CD8-positive, alpha-beta memory T cell (primary cell): Measurements from ENCODE around the gene PTPRJ. TPM values are rescaled to one million over a fixed set of nuclear protein-coding genes. Genes with fewer than 3 reads are reported as not detected.

Source experiments
- CTCF ChIA-PET: fragments of 350-600 bp; sonication (Branson Sonifier 250); formaldehyde crosslinking; loops from one replicate; lab custom pipeline; 2021; ENCODE audit warnings: antibody characterized with exemption; lab: Charles Lee
- POLR2A ChIA-PET: fragments of 350-600 bp; sonication (Branson Sonifier 250); formaldehyde crosslinking; loops from one replicate; lab custom pipeline; 2021; ENCODE audit warnings: antibody characterized with exemption; lab: Charles Lee
- DNase-seq, 5 donors: peaks; one replicate each; pipeline versions ENCODE4 v3.0.0 to v3.0.0-alpha.2; 2020 to 2022; ENCODE audit warnings: mixed read lengths in 1 of 5
- H3K27ac ChIP-seq: one replicate; pipeline ENCODE4 v1.7.0; 2013; ENCODE audit warnings: low read depth, mild to moderate bottlenecking, low read length, moderate library complexity
- H3K27me3 ChIP-seq: 2 replicates; pipeline ENCODE4 v1.7.0; 2013; ENCODE audit warnings: low read length, mild to moderate bottlenecking; ENCODE audit not compliant: insufficient read depth, poor library complexity, severe bottlenecking
- H3K36me3 ChIP-seq: 2 replicates; pipeline ENCODE4 v1.7.0; 2013; ENCODE audit warnings: mild to moderate bottlenecking, low read length, moderate library complexity; ENCODE audit not compliant: insufficient read depth
- H3K4me1 ChIP-seq: 2 replicates; pipeline ENCODE4 v1.7.0; 2013; ENCODE audit warnings: mild to moderate bottlenecking, low read length, moderate library complexity; ENCODE audit not compliant: insufficient read depth
- H3K4me3 ChIP-seq: 2 replicates; pipeline ENCODE4 v1.7.0; 2013; ENCODE audit warnings: mild to moderate bottlenecking, low read length
- H3K9me3 ChIP-seq: 2 replicates; pipeline ENCODE4 v1.7.0; 2013; ENCODE audit warnings: mild to moderate bottlenecking, low read length
- H3K27ac Mint-ChIP-seq, 8 donors: one replicate each; pipeline ENCODE4 v1.8.0; 2020 to 2021; ENCODE audit warnings: mixed read lengths in 8 of 8, mild to moderate bottlenecking in 6 of 8, inconsistent platforms in 3 of 8, moderate library complexity in 3 of 8
- H3K27me3 Mint-ChIP-seq, 2 donors: one replicate each; pipeline ENCODE4 v1.8.0; 2020 to 2021; ENCODE audit warnings: mixed read lengths in 2 of 2, mild to moderate bottlenecking in 1 of 2, moderate library complexity in 1 of 2
- H3K36me3 Mint-ChIP-seq, 3 donors: one replicate each; pipeline ENCODE4 v1.8.0; 2020 to 2021; ENCODE audit warnings: mixed read lengths in 3 of 3, inconsistent platforms in 1 of 3, mild to moderate bottlenecking in 1 of 3
- H3K4me1 Mint-ChIP-seq, 3 donors: one replicate each; pipeline ENCODE4 v1.8.0; 2020 to 2021; ENCODE audit warnings: mixed read lengths in 3 of 3, inconsistent platforms in 1 of 3, mild to moderate bottlenecking in 1 of 3
- H3K4me3 Mint-ChIP-seq, 7 donors: one replicate each; pipeline ENCODE4 v1.8.0; 2020 to 2021; ENCODE audit warnings: mixed read lengths in 7 of 7, mild to moderate bottlenecking in 6 of 7, moderate library complexity in 4 of 7, inconsistent platforms in 2 of 7
- H3K9me3 Mint-ChIP-seq, 5 donors: one replicate each; pipeline ENCODE4 v1.8.0; 2020 to 2022; ENCODE audit warnings: mixed read lengths in 5 of 5, mild to moderate bottlenecking in 3 of 5, moderate library complexity in 2 of 5, inconsistent platforms in 1 of 5
- polyA plus RNA-seq: library from polyadenylated mRNA; unstranded; fragments of 300-500 nt; fragmentation: Illumina TruSeq; gene quantifications from one replicate; pipeline ENCODE4 v1.2.3, GENCODE V29; 2021
- total RNA-seq, 2 experiments: library from RNA; stranded (reverse); gene quantifications; one replicate each; pipeline ENCODE4 v1.2.3, GENCODE V29; 2021

Gene PTPRJ
- total and polyA plus RNA-seq, 3 experiments from 2014 or later = 16.0 to 25.6 (median 25.1) TPM

DNA sequence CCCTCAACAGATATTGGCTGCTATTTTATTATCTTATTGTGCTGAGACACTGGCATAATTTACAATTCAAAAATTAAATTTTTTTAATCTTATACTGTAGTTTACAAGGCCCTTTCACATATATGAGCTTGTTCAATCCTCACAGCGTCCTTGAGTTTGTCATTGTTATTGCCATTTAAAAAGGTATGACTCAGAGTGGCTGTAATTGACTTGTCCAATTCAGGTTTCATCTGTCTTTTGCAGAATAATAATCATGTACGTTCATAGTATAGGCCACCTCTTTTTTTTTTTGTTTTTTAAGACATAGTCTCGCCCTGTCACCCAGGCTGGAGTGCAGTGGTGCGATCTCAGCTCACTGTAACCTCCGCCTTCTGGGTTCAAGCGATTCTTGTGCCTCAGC, 11.5 kb downstream of the PTPRJ start:
- H3K27me3 ChIP-seq = no peaks in the 10 kb centered on the region
- DNase-seq = no peak
- no peaks in the 10 kb centered on the region for H3K9me3 Mint-ChIP-seq
- no peaks in the 10 kb centered on the region for H3K27me3 Mint-ChIP-seq
- no peaks in the 10 kb centered on the region for H3K36me3 ChIP-seq
- H3K4me3 Mint-ChIP-seq = peak overlapping the region in 3 of 7 donors; percentile 70 to 76 (median 75)
- H3K9me3 ChIP-seq = no peaks in the 10 kb centered on the region
- peaks cover 39 to 78% (median 65%) of the 10 kb centered on the region in 3 donors for H3K4me1 Mint-ChIP-seq
- no peak overlapping the region for H3K4me3 ChIP-seq
- H3K27ac Mint-ChIP-seq = peak overlapping the region in 4 of 8 donors; percentile 52 to 97 (median 84)
- CTCF ChIA-PET = no interaction called here
- POLR2A ChIA-PET = no interaction called here
- H3K36me3 Mint-ChIP-seq = peaks cover 0 to 6% (median 2%) of the 10 kb centered on the region in 3 donors
- H3K27ac ChIP-seq = no peak overlapping the region
- peaks cover 38% of the 10 kb centered on the region for H3K4me1 ChIP-seq

DNA sequence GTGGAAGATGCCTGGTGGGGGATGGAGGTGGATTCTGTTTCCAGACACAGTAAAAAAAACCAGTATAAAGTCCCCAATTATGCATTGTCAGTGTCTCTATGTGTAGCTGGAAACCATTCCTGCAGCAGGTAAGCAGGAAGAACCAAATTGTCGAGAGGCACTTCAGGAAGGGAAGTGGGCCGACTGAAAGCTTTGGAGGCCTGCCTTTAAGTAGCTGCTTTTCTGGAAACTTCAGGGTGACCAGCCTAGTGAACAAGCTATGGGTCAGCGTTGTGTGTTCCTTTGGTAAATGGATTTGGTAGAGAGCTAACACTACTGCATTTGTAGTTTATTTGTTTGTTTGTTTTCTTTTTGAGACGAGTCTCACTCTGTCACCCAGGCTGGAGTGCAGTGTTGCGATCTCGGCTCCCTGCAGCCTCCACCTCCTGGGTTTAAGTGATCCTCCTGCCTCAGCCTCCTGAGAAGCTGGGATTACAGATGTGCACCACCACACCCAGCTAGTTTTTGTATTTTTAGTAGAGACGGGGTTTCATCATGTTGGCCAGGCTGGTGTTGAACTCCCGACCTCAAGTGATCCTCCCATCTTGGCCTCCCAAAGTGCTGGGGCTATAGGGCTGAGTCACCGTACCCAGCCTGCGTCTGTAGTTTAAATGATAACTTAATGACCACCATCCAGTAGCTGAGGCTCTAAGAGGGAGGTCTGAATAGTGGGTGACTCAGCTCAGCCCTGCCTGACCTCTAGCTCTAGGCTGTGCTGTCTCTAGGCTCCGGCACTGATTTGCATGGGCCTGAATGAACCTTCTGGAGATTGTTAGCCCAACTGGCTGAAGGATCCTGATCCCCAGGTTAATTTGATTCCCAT, 12.8 kb downstream of the PTPRJ start:
- Histone ChIP-seq H3K27me3 (no peaks in the 10 kb centered on the region), H3K36me3 (no peaks in the 10 kb centered on the region), H3K27ac (no peak overlapping the region), H3K9me3 (no peaks in the 10 kb centered on the region), H3K4me3 (no peak overlapping the region), H3K4me1 (peaks cover 46% of the 10 kb centered on the region)
- ChIA-PET CTCF (interaction anchor here (1.2 kb wide), 1 partner anchor 8 kb away, joined by 4 read pairs; no protein-coding TSS in a partner anchor), POLR2A (no interaction called here)
- DNase-seq = no peak
- Mint-ChIP-seq H3K27ac (peak overlapping the region in 6 of 8 donors; percentile 7 to 83 (median 70)), H3K9me3 (no peaks in the 10 kb centered on the region), H3K36me3 (peaks cover 0 to 9% (median 0%) of the 10 kb centered on the region in 3 donors), H3K27me3 (no peaks in the 10 kb centered on the region), H3K4me3 (peak overlapping the region in 1 of 7 donors; percentile 63), H3K4me1 (peaks cover 40 to 80% (median 66%) of the 10 kb centered on the region in 3 donors)

DNA sequence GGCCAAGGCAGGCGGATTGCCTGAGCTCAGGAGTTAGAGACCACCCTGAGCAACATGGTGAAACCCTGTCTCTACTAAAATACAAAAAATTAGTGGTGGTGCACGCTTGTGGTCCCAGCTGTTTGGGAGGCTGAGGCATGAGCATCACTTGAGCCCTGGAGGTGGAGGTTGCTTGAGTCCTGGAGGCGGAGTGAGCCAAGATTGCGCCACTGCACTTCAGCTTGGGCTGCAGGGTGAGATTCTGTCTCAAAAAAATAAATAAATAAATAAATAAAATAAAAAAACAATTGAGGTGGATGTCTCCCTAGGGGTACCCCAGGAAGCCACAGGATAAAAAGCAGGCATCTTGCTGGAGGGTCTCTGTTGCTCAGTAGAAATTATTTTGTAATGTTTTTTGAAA, 14.1 kb downstream of the PTPRJ start:
- peak overlapping the region in 1 of 8 donors; percentile 74 for H3K27ac Mint-ChIP-seq
- H3K9me3 Mint-ChIP-seq = no peaks in the 10 kb centered on the region
- no peaks in the 10 kb centered on the region for H3K9me3 ChIP-seq
- no peak for DNase-seq
- CTCF ChIA-PET = interaction anchor here (0.7 kb wide), 1 partner anchor 60 kb away, joined by 3 read pairs; no protein-coding TSS in a partner anchor
- no peak overlapping the region for H3K4me3 Mint-ChIP-seq
- H3K4me1 Mint-ChIP-seq = peaks cover 49 to 85% (median 73%) of the 10 kb centered on the region in 3 donors
- H3K36me3 Mint-ChIP-seq = peaks cover 0 to 7% (median 0%) of the 10 kb centered on the region in 3 donors
- H3K27ac ChIP-seq = no peak overlapping the region
- no peaks in the 10 kb centered on the region for H3K27me3 Mint-ChIP-seq
- no peak overlapping the region for H3K4me3 ChIP-seq
- peaks cover 57% of the 10 kb centered on the region for H3K4me1 ChIP-seq
- H3K27me3 ChIP-seq = no peaks in the 10 kb centered on the region
- no peaks in the 10 kb centered on the region for H3K36me3 ChIP-seq
- POLR2A ChIA-PET = no interaction called here

DNA sequence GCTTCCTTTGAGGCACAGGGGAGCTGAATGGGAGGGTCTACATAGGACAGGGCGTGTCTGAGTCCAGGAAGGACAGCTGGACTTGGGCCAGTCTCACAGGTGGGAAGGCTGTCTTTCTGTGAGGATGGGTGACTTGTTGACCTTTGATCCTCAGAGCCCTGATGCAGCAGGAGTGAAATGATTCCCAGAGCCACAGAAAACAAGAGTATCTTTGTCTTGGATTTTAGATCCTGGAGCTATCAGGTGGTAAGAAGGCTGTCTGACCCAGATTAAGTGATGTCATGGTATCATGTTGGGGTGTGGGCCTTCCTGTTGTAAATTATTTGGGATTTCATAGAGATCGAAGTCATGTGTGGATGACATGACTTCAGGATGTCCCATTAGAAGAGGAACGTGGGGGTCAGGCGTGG, 15.0 kb downstream of the PTPRJ start:
- Mint-ChIP-seq H3K4me1 (peaks cover 50 to 85% (median 73%) of the 10 kb centered on the region in 3 donors), H3K9me3 (no peaks in the 10 kb centered on the region), H3K36me3 (peaks cover 0 to 5% (median 0%) of the 10 kb centered on the region in 3 donors), H3K27me3 (no peaks in the 10 kb centered on the region), H3K27ac (peak overlapping the region in 4 of 8 donors; percentile 17 to 64 (median 27)), H3K4me3 (no peak overlapping the region)
- Histone ChIP-seq H3K4me1 (peaks cover 67% of the 10 kb centered on the region), H3K4me3 (no peak overlapping the region), H3K27me3 (no peaks in the 10 kb centered on the region), H3K9me3 (no peaks in the 10 kb centered on the region), H3K27ac (no peak overlapping the region), H3K36me3 (no peaks in the 10 kb centered on the region)
- POLR2A ChIA-PET = no interaction called here
- CTCF ChIA-PET = interaction anchor here (1.4 kb wide), 1 partner anchor 23 kb away, joined by 4 read pairs; no protein-coding TSS in a partner anchor
- no peak for DNase-seq

DNA sequence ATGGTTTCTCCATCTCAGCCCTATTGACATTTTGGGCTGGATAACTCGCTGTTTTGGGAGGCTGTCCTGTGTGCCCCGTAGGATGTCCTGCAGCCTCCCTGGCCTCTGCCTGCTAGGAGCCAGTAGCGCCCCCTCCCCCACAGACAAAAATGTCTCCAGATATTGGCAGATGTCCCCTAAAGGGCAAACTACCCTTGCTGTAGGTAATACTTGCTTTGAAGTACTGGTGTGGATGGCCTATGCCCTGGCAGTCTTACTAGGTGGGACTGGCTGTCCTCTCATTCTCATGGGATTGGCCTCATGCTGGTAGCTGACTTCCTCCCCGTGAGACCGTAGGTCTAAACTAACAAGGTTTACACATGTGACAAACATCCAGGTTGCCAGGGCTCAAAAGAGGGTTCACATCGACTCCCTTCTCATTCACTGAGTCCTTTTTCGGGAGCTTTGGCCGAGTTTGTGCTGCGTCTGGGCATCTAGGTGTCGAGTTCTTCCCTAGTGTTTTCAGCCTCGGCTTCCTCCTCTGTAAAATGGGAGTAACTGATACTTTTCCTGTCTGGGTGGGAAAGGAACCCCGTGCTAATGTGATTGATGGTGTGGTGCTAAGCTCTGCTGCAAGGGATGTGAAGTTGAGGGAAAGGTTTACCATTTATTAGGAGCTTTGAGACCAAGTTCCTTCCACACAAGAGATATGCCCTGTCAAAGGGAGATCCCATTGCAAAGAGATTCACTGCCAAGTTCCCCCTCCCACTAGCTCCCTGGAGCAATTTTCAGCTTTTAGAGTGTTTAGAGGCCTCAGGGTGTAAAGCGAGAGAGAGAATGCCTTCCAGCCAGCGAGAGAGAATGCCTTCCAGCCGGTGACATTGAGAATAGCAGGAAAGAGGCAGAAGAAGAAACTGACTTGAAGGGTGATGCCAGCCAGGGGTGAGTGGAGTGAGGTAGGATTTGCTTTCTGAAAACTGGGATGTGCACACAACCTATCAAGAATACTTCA, 17.0 kb downstream of the PTPRJ start:
- ChIA-PET CTCF (interaction anchor here (1.1 to 1.4 kb wide), 3 partner anchors 9 to 63 kb away, joined by 3 to 4 read pairs (median 4); no protein-coding TSS in a partner anchor), POLR2A (interaction anchor here (0.9 to 1.1 kb wide), 2 partner anchors 9 to 111 kb away, joined by 3 to 8 read pairs; no protein-coding TSS in a partner anchor)
- H3K9me3 ChIP-seq = no peaks in the 10 kb centered on the region
- no peaks in the 10 kb centered on the region for H3K36me3 ChIP-seq
- peaks cover 68% of the 10 kb centered on the region for H3K4me1 ChIP-seq
- H3K27ac ChIP-seq = no peak overlapping the region
- Mint-ChIP-seq H3K9me3 (no peaks in the 10 kb centered on the region), H3K27ac (peak overlapping the region; percentile 30 to 99 (median 92)), H3K4me3 (peak overlapping the region in 1 of 7 donors; percentile 71), H3K4me1 (peaks cover 55 to 84% (median 78%) of the 10 kb centered on the region in 3 donors), H3K36me3 (peaks cover 0 to 4% (median 0%) of the 10 kb centered on the region in 3 donors), H3K27me3 (no peaks in the 10 kb centered on the region)
- H3K27me3 ChIP-seq = no peaks in the 10 kb centered on the region
- H3K4me3 ChIP-seq = no peak overlapping the region
- DNase-seq = no peak

DNA sequence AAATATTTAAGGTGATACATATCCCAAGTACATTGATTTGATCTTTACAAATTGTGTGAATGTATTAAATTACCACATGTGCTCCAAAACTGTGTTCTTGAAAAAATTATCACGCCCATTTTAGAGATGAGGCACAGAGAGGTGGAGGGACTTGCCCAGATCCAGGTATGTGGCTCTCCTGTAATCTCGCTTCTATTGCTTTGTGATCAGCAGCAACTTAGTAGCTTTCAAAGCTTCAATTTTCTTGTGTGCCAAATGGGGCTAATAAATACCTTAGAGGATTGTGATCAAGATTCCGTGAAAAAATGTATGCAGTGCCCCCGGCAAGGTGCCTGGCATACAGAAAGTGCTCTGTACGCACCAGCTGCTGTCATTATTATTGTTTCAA, 18.0 kb downstream of the PTPRJ start:
- Mint-ChIP-seq H3K27ac (peak overlapping the region; percentile 85 to 99 (median 96)), H3K9me3 (no peaks in the 10 kb centered on the region), H3K36me3 (peaks cover 0 to 4% (median 0%) of the 10 kb centered on the region in 3 donors), H3K4me1 (peaks cover 58 to 83% (median 79%) of the 10 kb centered on the region in 3 donors), H3K4me3 (peak overlapping the region in 4 of 7 donors; percentile 58 to 74 (median 63)), H3K27me3 (no peaks in the 10 kb centered on the region)
- Histone ChIP-seq H3K9me3 (no peaks in the 10 kb centered on the region), H3K36me3 (no peaks in the 10 kb centered on the region), H3K4me1 (peaks cover 72% of the 10 kb centered on the region), H3K27ac (no peak overlapping the region), H3K27me3 (no peaks in the 10 kb centered on the region), H3K4me3 (no peak overlapping the region)
- CTCF ChIA-PET = interaction anchor here (0.8 to 1.4 kb wide), 3 partner anchors 8 to 19 kb away, joined by 3 to 4 read pairs (median 3); no protein-coding TSS in a partner anchor
- POLR2A ChIA-PET = no interaction called here
- DNase-seq = no peak

DNA sequence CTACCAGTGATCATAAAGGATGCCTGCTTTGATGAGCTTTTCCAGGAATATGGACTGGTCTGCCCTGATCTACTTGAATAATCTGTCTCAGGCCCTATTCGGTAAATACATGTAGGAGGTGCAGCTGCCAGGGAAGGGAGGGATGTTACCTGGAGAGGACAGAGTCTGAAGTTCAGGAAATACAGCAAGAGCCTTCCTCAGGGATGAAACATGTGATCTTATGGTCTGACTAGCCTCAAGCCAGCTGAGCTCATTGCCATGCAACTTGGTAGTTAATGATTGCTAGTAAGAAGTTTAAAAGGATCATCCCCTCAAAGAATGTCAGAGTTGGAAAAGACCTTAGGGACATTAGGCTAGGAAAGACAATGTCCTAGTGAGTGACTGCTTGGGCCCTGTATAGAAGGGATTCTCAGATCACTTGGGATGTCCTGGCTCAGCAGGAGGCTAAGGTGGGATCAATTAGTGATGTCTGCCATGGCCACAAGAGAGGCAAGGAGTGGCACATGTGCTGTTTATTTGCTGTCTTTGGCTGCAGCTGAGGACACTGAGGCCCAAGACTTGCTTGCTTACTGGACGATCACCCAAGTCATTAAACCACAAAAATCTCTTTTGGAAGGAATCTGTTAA, 18.5 kb downstream of the PTPRJ start:
- Histone ChIP-seq H3K27me3 (no peaks in the 10 kb centered on the region), H3K27ac (no peak overlapping the region), H3K9me3 (no peaks in the 10 kb centered on the region), H3K36me3 (no peaks in the 10 kb centered on the region), H3K4me3 (no peak overlapping the region), H3K4me1 (peaks cover 77% of the 10 kb centered on the region)
- no peaks in the 10 kb centered on the region for H3K27me3 Mint-ChIP-seq
- CTCF ChIA-PET = interaction anchor here (0.8 to 0.9 kb wide), 2 partner anchors 9 to 65 kb away, joined by 3 to 4 read pairs; no protein-coding TSS in a partner anchor
- POLR2A ChIA-PET = no interaction called here
- peak overlapping the region in 6 of 7 donors; percentile 9 to 87 (median 64) for H3K4me3 Mint-ChIP-seq
- peaks cover 0 to 4% (median 0%) of the 10 kb centered on the region in 3 donors for H3K36me3 Mint-ChIP-seq
- H3K9me3 Mint-ChIP-seq = no peaks in the 10 kb centered on the region
- H3K4me1 Mint-ChIP-seq = peaks cover 58 to 83% (median 82%) of the 10 kb centered on the region in 3 donors
- no peak for DNase-seq
- H3K27ac Mint-ChIP-seq = peak overlapping the region; percentile 85 to 99 (median 96)
